ENCODE measurements around the gene SERGEF.

Gene SERGEF

DNA sequence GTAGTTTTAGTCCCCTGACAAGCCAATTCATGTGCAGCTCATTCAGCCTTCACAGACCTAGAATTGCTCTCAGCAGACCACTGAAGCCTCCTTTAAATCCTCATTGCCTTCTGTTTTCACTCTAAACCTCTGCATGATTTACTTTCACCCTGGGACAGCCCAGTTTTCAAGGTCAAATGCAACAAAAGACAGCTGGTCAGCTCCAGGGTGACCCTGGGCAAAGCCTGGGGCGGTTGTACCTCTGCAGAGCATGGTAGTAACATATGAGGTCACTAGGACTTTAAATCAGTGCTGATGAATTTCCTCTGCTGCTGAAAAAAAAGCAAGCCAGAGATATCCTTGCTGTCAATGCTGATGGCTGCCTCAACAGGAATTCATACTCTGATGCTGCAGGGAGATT is 62.2 kb downstream of the SERGEF start:
- DNase-seq: no peak

DNA sequence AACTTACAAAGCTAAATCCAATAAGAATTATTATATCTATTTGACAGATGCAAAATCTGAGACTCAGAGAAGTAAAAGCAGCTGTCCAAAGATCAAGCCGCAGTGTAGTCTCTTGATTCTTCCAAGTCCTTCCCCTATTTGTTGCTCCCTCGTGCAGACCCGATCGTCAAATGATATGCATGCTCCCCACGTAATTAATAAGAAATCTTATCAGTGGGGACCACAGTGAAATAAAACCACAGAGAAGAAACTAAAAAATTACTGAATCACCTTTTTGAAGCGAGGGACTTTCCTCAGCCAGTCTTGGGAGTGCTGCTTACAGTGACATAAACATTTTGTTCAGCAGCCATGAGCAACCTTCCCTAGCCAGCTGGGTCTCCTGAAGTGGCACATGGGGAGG is 64.6 kb downstream of the SERGEF start:
- no peak for DNase-seq

GRCh38 chr11:17939542-17939941 is 73.3 kb downstream of the SERGEF start:
- DNase-seq: no peak

DNA sequence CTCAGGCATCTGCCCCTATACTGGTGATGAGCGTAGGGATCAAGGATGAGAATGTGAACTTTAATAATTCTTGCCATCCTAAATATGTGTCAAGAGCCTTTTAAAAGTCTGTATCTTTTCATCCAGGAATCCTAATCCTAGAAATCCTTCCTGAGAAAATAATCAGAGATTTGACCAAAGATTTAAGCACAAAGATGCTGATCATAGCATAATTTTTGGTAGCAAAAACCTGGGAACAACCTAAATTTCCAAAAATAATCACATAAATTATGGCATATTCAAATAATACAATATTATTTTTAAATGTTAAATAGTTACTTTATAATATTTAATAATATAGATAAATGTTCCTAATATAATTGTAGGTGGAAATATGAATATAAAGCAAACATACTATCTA is 76.1 kb downstream of the SERGEF start:
- no peak for DNase-seq

DNA sequence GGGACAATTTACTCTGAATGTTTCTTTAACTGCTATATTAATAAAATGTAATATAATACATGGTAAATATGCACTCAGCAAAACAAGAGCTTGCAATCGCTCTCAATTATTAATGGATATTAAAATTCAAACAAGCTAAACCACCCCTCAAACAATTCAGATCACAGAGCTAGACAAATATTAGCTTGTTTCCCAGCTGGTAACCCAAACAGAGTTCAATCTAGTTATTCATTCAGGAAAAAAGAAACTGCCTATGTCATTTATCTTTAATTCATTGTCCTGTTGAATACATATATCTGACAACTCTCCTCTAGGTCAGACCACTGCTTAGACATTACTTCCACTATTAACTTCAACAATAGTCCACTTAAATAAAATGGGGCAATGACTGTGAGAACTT is 78.7 kb downstream of the SERGEF start:
- DNase-seq: no peak

DNA sequence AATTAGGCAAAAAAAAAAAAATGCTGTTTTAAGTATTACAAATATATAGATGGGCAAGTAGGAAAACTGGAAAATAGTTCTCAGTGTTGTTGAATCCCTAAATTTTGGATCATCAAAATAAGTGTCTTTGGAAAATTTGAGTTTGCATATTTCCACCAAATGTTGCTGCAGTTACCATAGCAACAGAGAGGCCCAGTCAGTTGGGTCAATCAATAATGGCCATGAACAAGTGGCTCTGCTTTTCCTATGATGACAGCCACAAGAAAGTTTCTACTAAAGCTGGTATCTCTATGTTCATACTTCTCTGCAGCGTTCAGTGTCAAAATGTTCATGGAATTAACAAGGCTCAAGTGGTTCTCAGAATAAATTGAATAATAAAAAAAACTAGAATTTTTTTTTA is 79.1 kb downstream of the SERGEF start:
- no peak for DNase-seq

DNA sequence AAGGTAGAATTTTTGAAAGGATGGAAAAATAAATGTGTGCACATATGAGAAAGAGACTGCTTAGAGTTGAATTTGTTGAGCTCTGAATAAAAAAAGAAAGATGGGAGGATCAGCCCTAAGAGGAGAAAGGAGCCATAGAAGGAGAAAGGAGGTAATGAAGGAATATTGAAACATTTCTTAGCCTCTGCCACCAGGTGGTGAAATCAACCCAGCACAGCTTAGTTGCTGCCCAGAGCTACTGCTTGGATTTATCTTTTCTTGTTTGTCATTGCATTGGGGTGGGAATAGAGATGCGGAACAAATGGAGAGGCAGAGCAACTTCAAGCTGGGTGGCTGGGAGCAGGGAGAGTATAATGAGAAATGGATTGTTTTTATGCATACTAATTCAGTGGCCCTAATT is 80.4 kb downstream of the SERGEF start:
- no peak for DNase-seq

GRCh38 chr11:17931595-17931994 is 81.3 kb downstream of the SERGEF start:
- DNase-seq: no peak

- no peak for DNase-seq
Measured at GRCh38 chr11:17930544-17931125, 82.2 kb downstream of the SERGEF start.

DNA sequence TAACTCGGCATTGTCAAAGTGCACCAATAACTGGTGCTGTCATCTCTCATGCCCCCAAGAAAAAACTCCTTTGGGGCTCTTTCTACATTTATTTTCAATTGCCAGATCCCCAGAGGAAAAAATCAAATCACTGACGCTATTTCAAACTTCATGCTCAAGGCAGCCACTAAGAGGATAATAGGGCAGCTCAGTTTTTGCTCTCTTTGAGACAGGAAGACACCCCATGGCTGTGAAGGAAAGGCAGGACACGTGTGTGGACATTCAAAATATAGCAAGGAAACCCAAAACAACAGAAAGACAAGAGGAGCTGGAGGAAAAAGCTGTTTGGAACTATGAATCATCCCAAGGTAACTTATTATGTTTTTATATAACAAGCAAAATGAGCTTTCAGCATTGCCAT is 83.7 kb downstream of the SERGEF start:
- no peak for DNase-seq

GRCh38 chr11:17927681-17928343 is 85.0 kb downstream of the SERGEF start:
- DNase-seq: no peak

GRCh38 chr11:17927041-17927440 is 85.8 kb downstream of the SERGEF start:
- no peak for DNase-seq

GRCh38 chr11:17924713-17925112 is 88.1 kb downstream of the SERGEF start:
- no peak for DNase-seq

GRCh38 chr11:17923217-17923616 is 89.6 kb downstream of the SERGEF start:
- DNase-seq: no peak

DNA sequence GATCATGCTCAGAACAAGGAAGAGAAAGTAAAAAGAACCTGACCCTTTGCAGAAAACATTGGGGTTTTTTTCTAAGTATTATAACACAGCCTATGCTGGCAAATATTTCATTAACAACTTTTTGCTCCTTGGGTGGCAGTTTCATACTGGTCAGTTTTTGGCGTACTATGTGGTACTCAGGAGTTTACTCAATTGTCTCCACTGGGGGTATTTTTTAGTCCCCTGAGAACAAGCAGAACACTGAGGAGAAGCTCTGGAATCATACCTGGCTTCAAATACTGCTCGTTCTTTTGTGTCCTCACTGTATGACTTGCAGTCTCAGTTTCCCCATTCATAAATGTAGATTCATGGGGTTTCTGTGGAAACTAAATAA is 90.4 kb downstream of the SERGEF start:
- DNase-seq: no peak

GRCh38 chr11:17921659-17922415 is 91.0 kb downstream of the SERGEF start:
- DNase-seq: no peak

- DNase-seq: no peak
Measured at GRCh38 chr11:17918049-17918605, 94.7 kb downstream of the SERGEF start.

DNA sequence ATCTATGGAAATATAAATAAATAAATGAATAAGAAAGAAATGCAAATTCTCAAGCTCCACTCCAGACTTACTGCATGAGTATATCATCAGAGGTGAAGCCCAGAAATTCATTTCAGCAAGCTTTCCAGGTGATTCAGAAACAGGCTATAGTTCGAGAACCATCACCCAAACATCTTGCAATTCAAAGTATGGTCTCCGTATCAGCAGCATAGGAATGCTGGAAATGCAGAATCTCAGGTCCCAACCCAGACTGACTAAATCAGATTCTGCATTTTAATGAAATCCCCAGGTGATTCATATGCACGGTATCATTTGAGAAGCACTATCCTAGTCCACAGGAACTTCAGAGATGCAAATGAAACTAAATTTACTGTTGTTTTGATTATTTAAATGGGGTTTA is 95.3 kb downstream of the SERGEF start:
- DNase-seq: no peak

DNA sequence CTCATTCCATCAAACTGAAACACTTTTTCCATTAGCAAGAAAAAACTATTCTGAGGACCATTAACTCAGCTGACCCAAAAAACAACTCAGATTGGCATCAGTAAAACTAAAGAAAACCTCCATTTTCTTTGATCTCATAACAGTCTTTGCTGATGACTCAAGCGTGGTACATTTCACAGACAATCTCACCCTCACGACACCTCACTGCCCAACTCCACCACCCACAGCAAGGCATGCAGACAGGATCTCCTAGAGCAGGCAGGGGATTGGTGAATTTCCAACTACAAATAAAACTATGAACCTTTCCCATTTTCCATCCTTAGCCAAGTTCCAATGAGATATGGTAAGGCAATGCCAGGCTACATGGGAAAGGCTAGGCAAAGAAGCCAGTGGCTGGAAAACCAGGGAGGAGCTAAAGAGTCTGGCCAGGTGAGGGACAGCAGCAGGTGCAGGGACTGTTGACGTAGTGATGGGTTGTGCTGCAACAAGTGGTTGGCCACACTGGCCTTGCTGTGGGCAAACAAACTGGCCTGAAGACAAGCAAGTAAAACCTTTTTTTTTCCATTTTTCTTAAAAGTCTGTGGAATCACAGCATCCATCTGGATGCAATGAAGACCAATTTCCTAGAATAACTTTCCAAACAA is 97.2 kb downstream of the SERGEF start:
- no peak for DNase-seq

- DNase-seq: no peak
Measured at GRCh38 chr11:17914957-17915356, 97.9 kb downstream of the SERGEF start.

GRCh38 chr11:17907046-17907445 is 105.8 kb downstream of the SERGEF start:
- DNase-seq: no peak

DNA sequence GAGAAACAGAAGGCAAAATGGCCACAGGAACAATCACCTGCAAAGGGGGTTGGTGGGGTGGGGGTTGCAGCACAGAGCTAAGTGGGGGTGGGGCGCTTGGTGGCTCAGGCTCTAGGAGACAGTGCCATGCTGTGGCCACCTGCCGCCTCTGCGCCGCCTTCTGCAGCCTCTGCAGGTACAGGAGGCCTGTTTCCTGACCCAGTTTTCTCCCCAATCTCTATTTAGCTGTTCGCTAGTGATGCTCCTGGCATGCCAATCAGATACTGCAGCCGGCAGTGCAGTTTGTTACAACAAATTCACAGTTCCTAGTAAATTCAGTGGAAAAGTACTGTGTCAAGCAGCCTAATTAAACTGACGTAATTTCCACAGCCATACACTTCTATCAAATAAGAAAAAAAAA is 106.4 kb downstream of the SERGEF start:
- DNase-seq: no peak

DNA sequence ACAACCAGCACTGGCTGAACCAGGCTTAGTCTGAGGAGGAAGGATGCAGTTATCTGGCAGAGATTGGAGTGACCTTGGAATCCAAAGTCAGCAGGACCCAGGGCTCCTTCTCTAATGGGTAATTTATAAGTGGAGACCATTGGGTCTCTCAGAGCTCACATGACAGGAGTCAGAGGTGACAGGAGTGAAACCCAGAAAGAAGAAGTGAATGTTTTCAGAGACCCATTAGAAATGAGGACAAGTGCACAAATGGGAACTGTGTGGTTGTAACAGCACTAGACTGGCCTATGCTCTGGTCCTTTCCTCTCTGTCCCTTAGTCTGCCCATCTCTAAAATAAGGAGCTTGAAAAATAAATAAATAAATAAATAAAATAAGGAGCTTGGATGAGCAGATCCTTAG is 107.4 kb downstream of the SERGEF start:
- no peak for DNase-seq

DNA sequence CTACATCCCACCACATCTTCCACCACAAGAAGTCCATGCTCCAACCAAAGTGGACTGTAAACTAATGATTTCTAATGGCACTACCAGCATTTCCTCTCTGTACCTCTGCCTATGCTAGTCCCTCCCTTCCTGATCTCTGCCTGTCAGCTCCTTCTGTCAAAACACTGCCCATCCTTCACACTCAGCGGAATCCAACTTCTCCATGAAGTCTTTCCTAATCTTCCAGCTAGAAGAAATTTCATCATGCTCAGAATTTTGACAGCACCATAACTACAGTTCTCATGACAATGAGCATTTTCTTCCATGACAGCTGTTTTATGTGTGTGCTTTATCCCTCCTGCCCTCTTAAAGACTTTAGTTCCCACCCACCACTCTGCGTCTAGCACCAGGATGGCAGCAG is 111.4 kb downstream of the SERGEF start:
- DNase-seq: no peak

All from CD4-positive, alpha-beta T cell treated with Interleukin-4 for 4 hours (primary cell).